ENCODE data around the gene CXCL8.

DNA sequence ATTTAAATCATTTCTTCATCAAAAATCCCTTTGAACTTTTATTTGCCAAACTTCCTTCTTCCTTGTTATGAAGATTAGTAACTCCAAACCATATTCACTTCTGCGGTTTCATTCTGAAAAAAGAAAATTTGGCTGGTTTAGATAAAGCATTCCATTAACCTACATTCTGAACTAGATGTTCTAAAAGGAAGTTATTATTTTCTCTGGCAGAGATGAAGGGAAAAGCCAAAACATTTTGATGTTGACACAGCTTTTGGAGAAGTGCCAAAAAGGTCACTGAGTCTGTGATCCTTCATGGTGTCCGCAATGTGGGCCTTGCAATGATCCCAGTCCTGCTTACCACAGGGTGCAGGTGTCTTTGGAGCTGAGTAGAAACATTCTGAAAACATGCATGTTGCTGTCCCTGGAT is 36.0 kb downstream of the CXCL8 start:
- TF ChIP-seq EZH2 (IDR thresholded peaks at IDR 0.05; ENCODE audit: borderline replicate concordance, low read length) (no peak), CTCF (IDR thresholded peaks at IDR 0.05; ENCODE audit: low read length) (no peak)
